Retinal pigment epithelial cell (primary cell): Measurements from ENCODE around the gene SRPRB.

ENCODE experiments used
- DNase-seq: peaks from one replicate; pipeline ENCODE4 v3.0.0-alpha.2; 2010; ENCODE audit warnings: low read depth
- H3K4me3 ChIP-seq: 2 replicates; pipeline ENCODE4 v1.5.1; 2011; ENCODE audit warnings: mild to moderate bottlenecking, low read length, control low read depth, moderate library complexity
- TF ChIP-seq, protein P1 (sequence below): conservative IDR thresholded peaks from 2 replicates; pipeline ENCODE4 v1.5.1; 2011; ENCODE audit warnings: low read depth, low read length, control low read depth, inconsistent platforms

Gene SRPRB

GRCh38 chr3:133759740-133760305 is 45.8 kb upstream of the SRPRB start:
- DNase-seq: no peak
- TF ChIP-seq, protein P1, sequence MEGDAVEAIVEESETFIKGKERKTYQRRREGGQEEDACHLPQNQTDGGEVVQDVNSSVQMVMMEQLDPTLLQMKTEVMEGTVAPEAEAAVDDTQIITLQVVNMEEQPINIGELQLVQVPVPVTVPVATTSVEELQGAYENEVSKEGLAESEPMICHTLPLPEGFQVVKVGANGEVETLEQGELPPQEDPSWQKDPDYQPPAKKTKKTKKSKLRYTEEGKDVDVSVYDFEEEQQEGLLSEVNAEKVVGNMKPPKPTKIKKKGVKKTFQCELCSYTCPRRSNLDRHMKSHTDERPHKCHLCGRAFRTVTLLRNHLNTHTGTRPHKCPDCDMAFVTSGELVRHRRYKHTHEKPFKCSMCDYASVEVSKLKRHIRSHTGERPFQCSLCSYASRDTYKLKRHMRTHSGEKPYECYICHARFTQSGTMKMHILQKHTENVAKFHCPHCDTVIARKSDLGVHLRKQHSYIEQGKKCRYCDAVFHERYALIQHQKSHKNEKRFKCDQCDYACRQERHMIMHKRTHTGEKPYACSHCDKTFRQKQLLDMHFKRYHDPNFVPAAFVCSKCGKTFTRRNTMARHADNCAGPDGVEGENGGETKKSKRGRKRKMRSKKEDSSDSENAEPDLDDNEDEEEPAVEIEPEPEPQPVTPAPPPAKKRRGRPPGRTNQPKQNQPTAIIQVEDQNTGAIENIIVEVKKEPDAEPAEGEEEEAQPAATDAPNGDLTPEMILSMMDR: no peak
- H3K4me3 ChIP-seq: no peak overlapping the region

GRCh38 chr3:133760916-133761315 is 44.7 kb upstream of the SRPRB start:
- no peak for DNase-seq
- TF ChIP-seq, protein P1: no peak
- H3K4me3 ChIP-seq: no peak overlapping the region

DNA sequence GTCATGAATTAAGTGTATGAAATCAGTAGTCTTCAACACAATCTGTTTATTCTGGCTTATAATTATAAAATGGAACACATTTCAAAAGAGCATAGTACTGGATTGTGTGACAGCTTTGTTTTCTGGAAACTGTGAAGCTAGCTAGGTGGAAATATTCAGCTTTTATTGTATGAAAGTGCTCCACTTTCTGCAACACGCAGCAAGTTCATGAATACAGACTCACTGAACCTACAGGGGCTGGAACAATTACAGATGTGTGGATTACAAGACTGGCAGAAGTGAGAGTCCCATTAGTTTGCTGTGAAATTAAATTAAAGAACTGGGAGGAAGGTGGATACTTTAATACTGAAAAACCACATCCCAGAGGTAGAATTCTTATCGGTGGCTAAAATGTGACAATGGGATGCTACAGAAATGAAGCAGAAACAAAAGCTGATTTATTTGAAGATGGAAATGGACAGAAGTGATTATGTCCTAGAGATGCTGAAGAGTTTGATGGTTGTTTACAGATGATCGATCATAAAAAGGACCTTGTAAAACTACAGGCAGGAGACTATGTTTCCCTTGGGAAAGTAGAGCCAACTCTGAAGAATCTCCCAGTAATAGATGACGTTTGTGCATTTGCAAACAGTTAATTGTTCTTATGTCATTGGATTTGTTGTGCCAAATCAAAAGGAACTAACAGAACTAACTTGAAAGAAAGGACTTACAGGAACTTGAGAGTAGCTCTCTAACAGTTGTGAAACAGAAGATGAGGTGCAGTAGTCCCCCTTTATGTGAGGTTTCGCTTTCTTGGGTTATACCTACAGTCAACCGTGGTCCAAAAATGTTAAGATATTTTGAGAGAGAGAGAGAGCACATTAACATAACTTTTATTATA is 43.8 kb upstream of the SRPRB start:
- TF ChIP-seq, protein P1: no peak
- DNase-seq: no peak
- H3K4me3 ChIP-seq: no peak overlapping the region

- TF ChIP-seq, protein P1: no peak
- no peak overlapping the region for H3K4me3 ChIP-seq
- no peak for DNase-seq
Observed at GRCh38 chr3:133762539-133762938, 43.1 kb upstream of the SRPRB start.

DNA sequence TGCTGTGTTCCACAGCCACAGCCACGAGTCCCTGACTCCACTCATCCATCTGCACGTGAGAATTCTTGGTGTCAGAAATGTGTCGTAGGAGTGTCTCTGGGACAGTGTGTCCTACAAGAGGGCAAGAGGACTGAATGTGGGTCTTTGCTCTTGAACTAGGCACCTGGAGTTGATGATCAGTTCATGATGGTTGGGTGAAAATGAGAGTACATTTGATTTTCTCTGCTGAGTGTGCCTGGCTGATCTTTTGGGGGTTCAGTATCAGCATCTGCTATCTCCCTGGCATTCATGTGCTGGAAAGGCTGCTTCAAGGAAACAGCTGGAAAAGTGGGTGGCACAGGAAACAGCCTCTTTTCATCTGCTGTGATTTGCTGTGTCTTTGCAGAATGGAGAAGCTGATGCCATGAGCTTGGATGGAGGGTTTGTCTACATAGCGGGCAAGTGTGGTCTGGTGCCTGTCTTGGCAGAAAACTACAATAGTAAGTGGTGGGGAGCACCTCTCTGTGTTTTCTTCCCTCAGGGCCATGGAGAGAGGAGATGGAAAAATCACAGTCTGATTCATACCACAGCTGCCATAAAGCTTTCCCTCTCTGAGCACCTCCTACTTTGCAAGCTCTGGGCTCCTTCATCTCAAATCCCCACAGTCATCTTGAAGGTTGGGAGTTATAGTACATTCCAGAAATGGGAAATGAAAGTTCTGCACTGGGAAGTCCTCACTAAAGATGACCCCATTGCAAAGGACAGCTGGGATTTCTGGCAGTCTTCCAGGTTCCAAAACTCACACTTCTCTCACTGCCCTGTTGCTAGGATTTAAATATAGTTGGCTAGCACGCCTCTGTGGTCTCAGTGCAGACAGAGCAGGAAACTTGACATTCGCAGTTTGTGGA is 41.6 kb upstream of the SRPRB start:
- TF ChIP-seq, protein P1: no peak
- no peak overlapping the region for H3K4me3 ChIP-seq
- no peak for DNase-seq

DNA sequence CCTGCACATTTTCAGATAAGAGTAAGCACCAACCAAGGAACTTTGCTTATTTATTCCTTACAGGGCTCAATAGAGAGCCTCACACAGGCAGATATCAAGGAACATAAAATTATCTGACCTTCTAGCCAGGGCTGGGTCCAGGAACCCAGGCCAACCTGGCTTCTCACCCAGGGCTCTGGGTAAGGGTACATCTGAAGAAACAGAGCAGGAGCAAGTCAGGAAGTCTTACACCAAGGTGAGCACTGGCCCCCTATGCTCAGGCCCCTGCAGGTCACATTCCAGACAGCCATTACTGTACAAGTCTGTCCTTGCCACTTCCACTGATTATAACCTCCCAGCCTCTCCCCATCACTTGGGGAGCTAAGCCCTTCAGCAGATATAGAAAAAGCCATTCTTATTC is 40.4 kb upstream of the SRPRB start:
- no peak overlapping the region for H3K4me3 ChIP-seq
- no peak for DNase-seq
- TF ChIP-seq, protein P1: no peak
